Ureter (tissue), 1 donor: ENCODE data around the gene OSBP2. TPM values are rescaled to one million over a fixed set of nuclear protein-coding genes. Genes with fewer than 3 reads are reported as not detected.

Experiments used
- DNase-seq: peaks from one replicate; pipeline ENCODE4 v3.0.0-alpha.2; 2020; ENCODE audit warnings: low spot score
- total RNA-seq: library from RNA; stranded (reverse); gene quantifications from one replicate; pipeline ENCODE4 v1.2.4, GENCODE V29; 2023
- donor health status: DM: yes; HTN: yes; CAD: no.

The OSBP2 gene
- total RNA-seq, 1 donor from 2014 or later: 4.3 TPM

- DNase-seq: no peak
Observed at GRCh38 chr22:30902496-30903357, 208.1 kb downstream of the OSBP2 start.

- DNase-seq: no peak
Observed at GRCh38 chr22:30903876-30904460, 209.3 kb downstream of the OSBP2 start.

- DNase-seq: no peak
Observed at GRCh38 chr22:30905696-30906341, 211.1 kb downstream of the OSBP2 start.

GRCh38 chr22:30906411-30906810, 211.7 kb downstream of the OSBP2 start:
- no peak for DNase-seq

- DNase-seq: no peak
Observed at GRCh38 chr22:30906946-30907345, 212.3 kb downstream of the OSBP2 start.

GRCh38 chr22:30908051-30908461, 213.4 kb downstream of the OSBP2 start:
- no peak for DNase-seq

GRCh38 chr22:30909306-30909705, 214.6 kb downstream of the OSBP2 start:
- DNase-seq: no peak

- no peak for DNase-seq
Observed at GRCh38 chr22:30910358-30910757, 215.7 kb downstream of the OSBP2 start.

- no peak for DNase-seq
Observed at GRCh38 chr22:30918761-30919160, 224.1 kb downstream of the OSBP2 start.

- DNase-seq: no peak
Observed at GRCh38 chr22:30919973-30920372, 225.3 kb downstream of the OSBP2 start.

- DNase-seq: peak; percentile 84
Observed at GRCh38 chr22:30920407-30920806, 225.7 kb downstream of the OSBP2 start.

- no peak for DNase-seq
Observed at GRCh38 chr22:30921108-30921507, 226.4 kb downstream of the OSBP2 start.

GRCh38 chr22:30922151-30922611, 227.5 kb downstream of the OSBP2 start:
- peak; percentile 77 for DNase-seq

- DNase-seq: no peak
Observed at GRCh38 chr22:30923168-30923900, 228.7 kb downstream of the OSBP2 start.

GRCh38 chr22:30925667-30926066, 231.0 kb downstream of the OSBP2 start:
- no peak for DNase-seq

GRCh38 chr22:30926706-30927105, 232.0 kb downstream of the OSBP2 start:
- DNase-seq: no peak

GRCh38 chr22:30927806-30928205, 233.1 kb downstream of the OSBP2 start:
- no peak for DNase-seq

- no peak for DNase-seq
Observed at GRCh38 chr22:30928401-30928800, 233.7 kb downstream of the OSBP2 start.

GRCh38 chr22:30930228-30930627, 235.6 kb downstream of the OSBP2 start:
- DNase-seq: no peak

- DNase-seq: no peak
Observed at GRCh38 chr22:30931541-30932300, 237.0 kb downstream of the OSBP2 start.

- DNase-seq: no peak
Observed at GRCh38 chr22:30932661-30933060, 238.0 kb downstream of the OSBP2 start.
